ENCODE data around the gene AGAP2.
A peak's percentile ranks its signal among the peaks of the same experiment; 100 is the strongest.

The AGAP2 gene

DNA sequence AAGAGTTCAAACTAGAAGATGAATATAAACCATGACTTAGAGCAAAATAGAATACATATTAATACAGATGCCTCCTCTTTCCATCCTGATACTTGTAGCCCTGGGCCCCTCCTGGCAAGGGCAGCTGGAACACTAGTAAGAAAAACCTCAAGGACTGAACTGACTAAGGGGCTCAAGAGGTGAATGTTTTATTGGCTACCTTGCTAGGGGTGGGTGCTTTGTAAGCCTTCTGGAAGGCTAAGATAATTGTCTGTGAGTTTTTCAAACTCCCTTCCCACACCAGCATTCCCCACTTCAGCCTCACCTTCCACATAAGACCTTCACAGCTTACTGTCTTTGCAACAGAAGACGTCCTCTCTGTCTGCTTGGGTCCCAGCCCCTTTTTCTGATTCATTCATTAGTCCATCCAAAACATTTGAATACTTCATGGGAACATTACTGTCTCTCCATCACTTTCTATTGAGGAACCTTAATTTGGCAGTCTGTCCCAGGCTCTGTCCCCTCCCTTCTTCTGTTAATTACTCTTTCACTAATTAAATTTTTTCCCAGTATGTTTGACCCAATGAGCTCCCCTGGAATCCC is 15.3 kb upstream of the AGAP2 start:
- DNase-seq, result no peak

DNA sequence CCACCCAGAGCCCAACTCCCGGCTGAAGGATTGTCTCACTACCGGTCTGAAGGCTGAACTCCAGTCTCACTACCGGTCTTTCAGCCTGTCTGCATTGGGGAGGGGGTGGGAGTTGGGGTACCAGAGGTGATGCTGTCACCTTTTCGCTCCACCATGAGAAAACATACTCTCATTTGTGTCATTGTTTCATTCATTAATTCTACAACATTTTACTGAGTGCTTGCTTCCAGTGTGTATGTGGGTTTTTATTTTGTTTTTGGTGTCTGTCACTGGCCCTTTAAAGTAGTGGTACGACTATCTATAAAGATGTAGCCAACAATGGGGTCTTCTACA is 14.1 kb upstream of the AGAP2 start:
- DNase-seq, result no peak

DNA sequence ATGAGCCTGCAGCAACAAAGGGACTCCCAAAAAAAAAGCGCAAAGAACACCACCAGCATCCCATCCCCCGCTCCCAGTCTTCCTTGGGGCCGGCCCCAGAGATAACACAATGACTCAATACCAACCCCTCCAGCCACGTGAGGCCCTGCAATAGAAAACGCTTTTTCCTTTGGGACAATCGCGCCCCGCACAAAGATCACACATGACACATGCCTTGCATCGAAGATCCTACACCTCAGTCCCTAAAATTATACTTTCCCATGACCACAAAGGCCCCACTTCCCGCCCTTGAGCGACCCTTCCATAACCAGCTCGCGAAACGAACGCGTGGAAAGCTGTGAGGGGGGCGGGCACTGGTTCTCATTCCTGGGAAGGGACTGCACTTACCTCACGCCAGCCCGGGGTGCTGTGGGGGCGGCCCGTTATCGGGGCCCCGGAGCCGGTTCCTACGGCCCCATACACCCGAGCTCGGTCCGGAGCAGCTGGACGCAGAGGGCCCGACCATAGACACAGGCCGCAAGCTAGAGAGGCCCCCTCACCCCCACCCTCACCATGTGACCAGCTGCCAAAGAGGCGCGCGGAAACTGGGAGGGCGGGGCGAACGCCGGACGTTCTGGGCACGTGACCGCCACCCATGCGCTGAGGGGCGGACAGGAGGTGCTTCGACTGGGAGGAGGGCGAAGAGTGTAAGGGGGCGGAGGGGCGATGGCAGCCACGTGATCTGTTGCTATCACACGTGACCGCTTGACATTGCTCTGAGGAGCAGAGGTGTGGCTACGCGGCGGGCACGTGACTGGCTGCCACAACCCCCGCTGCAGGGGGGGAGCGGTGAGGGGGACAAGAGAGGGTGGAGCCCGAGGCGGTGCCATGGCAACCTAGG is 13.5 kb upstream of the AGAP2 start, which contains the start of gene CDK4:
TSS of gene CDK4 (minus strand) at position 523 of the 880 bp plus-strand sequence. CDS start 593 bp downstream, outside the sequence.
- DNase-seq, result peak; percentile 92

DNA sequence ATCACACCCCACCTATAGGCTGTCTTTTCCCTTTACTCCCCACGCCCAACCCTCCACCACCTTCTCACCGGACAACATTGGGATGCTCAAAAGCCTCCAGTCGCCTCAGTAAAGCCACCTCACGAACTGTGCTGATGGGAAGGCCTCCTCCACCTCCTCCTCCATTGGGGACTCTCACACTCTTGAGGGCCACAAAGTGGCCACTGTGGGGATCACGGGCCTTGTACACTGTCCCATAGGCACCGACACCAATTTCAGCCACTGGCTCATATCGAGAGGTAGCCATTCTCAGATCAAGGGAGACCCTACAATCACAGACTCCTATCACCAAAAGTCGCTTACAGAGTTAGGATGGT is 12.9 kb upstream of the AGAP2 start:
- peak; percentile 32 for DNase-seq

DNA sequence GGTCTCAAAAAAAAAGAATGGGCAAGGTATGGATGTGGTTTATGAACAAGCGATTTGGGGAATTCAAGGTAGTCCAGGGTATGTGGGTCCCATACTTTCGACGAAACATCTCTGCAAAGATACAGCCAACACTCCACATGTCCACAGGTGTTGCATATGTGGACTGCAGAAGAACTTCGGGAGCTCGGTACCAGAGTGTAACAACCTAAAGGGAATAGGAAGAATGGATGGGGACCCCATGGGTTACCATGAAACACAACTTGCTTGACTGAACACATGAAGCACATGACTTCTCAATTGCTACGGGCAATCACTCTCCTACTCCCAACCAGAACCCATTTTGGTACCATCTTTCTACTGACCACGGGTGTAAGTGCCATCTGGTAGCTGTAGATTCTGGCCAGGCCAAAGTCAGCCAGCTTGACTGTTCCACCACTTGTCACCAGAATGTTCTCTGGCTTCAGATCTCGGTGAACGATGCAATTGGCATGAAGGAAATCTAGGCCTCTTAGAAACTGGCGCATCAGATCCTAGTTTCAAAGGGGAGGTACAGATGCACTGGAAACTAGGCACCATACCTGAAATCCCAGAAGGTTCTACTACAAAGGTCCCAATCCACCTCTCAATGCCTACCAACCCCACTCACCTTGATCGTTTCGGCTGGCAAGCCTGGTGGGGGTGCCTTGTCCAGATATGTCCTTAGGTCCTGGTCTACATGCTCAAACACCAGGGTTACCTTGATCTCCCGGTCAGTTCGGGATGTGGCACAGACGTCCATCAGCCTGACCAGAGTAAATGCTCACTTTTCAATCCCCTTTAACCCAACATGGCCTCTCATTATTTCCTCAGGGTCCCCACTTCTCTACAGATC is 12.3 kb upstream of the AGAP2 start:
- no peak for DNase-seq

DNA sequence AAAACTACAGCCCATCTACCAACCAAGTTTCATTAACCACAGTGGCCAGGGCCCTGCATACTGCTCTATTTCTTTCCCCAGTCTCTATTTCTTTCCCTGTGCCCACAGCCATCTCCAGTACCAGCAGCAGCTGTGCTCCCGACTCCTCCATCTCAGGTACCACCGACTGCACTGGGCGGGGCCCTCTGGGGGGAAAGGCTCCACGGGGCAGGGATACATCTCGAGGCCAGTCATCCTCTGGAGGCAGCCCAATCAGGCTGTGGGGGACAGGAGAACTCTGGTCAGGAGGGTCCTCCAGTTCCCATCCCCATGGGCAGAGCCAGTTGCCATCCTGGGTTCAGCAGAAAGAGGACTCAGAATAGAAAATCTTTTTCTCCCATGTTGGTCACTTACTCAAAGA is 10.5 kb upstream of the AGAP2 start:
- no peak for DNase-seq

DNA sequence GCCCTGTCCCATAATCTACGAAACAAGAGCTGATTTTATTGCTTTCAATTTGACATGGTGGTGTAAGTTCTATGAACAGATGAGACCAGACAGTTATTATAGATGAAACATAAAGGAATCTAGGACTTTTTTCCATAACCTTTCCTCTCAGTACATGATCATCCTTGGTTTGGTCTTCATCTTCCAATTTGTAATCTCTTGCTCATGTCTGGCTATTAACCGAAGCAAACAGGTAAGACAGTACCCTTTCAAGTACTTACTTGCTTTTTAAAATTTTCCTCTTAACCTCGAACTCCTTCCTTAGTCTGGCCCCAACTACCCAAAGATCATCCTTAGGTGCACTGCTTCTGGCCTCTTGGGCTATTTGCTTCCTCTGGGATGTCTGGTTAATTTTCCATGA is 7.5 kb upstream of the AGAP2 start:
- no peak for DNase-seq

DNA sequence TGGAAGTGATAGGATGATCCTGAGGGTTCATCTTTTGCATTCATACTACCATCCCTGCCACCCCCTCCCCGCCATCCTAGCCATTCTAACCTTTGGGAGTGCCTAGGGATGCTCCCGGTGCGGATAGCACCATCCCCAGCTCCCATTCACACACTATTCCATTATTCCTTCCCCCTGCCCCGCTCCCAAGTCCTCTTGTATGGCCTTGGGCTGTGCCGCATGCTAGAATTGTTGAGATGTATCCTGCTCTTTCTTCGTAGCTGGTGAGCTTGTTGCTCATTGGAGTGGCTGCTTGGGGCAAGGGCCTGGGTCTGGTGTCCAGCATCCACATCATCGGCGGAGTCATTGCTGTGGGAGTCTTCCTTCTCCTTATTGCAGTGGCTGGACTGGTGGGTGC is 6.9 kb upstream of the AGAP2 start:
- no peak for DNase-seq

DNA sequence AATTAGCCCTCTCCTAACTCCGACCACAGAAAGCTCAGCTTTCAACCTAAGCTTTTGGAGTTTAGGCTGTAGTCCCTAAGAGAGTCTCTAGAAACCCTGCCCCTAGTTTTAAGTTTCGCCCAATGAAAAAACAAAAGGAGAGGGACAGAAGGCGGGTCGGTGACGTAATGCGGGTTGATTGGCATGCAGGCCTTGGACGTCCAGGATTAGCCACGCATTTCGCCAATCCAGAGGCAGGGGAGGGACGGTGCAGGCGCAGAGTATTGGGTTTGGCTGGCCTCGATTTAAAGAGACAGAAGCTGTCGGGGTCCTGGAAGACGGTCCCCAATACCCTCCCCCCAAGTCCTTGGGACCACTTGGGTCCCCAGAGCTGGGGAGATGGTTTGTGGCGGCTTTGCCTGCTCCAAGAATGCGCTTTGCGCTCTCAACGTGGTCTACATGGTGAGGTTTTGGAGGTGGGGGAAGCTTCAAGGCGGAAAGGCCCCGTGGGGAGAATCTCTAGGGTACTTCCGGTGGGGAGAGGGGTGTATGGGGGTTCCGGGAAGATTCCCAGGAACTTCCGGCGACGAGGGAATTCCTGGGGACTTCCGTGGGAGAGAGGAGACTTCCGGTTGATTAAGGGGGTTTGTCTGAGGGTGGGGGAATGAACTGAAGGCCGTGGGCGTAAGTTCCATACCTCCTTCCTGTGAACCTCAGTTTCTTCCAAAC is 6.4 kb upstream of the AGAP2 start, which contains the start of gene TSPAN31:
TSS of gene TSPAN31 (plus strand) at position 263 of the 708 bp plus-strand sequence. CDS start at position 379, 116 bp downstream.
- DNase-seq, result peak; percentile 83

DNA sequence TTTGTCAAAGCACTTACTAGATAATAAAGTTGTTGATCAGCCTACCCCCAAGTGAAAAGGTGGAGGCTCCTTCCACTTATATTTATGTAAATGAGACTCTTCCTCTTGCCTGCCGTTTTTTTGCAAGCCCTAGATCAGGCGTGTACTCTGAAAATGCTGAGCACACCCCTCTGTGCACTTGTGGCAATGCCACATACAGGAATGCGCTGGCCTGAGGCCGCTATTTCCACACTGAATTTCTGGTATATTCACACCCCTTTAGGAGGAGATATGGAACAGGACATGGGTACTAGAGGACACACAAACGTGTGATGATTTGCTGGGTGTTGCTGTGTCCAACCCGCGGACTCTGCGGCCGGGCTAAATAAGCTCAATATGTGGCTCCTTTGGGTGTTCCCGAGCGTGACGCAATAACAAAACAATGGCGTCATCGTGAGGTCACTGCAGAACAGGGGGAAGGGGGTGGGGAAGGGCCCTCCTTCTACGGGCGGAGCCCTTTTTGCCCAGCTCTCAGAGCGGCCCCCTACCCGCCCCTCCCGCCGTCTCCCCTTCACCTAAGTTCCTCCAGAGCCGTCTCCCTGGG is 5.7 kb upstream of the AGAP2 start:
- peak; percentile 80 for DNase-seq

DNA sequence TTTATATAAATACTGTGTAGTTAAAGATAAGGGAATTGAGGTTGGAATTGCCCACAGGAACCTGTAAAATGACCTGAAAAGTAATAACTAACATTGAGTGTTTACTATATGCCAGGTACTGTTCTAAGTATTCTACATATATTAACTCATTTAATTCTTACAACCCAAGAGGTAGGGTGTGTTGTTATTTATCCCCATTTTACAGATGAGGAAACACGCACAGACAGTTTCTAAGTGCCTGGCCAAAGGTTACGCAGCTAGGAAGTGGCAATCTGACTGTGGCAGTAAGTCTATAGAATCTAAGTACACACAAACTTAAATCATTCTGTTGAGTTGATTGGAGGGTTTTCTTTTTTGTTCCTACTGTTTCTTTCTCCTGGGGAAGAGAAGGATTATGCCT is 5.2 kb upstream of the AGAP2 start:
- no peak for DNase-seq

DNA sequence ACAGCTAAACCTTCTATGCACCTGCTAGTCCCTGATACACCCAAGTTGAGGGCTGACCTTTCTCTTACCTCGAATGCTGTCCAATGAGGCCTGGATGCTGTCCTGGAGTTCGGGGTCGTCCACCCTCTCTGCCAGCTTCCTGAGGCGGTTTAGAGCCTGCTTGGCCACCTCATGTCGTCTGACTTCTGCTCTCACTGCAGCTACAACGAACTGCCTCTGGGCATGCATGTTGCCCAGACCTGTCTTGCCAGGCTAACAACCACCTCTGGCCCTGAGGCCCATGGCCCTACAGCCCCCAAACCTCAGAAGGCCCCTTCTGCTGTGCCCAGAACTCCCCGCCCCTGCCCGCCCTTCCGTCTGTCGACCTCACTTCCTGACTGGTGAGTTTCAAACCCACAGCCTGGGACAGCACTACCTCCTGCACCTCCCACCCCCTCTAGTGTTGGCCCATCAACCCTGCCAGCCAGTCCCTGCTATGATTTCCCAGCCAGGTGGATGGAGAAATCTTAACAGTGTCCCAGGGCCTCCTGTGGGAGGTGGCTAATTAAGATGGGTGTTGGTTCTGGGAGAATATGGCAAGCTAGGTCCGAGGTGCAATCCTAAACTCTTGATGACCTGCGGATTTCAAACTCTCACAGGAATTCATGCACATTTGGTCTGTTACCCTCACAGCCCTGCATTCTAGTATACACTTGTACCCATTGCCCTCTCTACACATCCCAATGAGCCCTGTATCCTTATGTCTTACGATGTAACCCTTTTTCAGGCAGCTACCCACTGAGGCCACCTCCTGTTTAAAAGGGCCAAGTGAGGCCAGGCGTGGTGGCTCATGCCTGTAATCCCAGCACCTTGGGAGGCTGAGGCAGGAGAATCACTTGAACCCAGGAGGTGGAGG is 3.5 kb upstream of the AGAP2 start:
- no peak for DNase-seq

DNA sequence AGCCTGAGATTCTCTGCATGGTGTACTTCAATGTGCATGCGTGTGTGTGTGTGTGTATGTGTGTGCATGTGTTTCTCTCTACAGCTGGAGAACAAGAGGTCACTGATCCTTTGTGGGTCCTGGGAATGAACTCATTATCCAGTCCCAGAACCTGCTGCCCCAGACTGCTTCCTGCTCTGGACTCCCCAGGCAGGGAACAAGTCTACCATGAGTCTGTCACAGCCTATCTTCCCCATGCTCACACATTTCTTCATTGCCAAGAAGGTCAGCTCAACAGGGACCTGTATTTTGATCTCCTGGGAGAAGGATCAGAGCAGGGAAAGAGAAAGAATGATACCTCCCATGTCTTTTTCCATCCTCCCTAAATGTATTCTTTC is 2.9 kb upstream of the AGAP2 start:
- no peak for DNase-seq

DNA sequence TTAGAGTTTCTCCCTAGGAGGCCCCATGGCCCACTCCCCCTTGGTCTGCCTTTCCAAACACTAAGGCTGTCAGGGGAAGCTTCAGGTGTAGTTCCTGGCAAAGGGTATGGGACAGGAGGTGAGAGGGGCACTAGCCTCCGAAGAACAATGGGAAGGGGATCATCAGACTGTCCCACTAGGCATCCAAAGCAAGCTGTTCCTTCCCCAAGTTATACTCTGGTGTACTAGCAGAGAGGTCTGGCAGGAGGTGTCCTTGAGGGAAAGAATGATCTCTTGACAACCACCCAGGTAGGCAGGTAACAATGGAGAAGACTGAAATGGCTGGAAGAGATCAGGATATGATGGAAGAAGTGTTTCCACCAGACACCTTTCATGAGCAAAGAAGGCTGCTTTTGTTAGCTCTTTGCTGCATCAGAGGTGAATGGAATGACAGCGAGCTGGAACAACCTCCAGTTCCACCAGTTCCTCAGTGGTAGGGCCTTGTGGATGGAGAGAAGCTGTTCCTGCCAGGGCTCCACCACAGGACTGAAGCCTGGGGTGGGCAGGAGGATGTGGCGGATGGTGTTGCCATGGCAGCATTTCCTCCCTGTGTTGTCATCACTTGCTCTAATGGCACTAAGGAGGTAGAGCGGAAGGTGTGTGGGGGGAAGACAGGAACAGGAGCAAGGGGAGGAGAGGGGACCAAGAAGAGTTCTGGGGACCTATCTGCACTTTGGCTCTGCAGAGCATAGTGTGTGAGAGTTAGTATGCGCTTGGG is 2.3 kb upstream of the AGAP2 start:
- DNase-seq, result no peak

DNA sequence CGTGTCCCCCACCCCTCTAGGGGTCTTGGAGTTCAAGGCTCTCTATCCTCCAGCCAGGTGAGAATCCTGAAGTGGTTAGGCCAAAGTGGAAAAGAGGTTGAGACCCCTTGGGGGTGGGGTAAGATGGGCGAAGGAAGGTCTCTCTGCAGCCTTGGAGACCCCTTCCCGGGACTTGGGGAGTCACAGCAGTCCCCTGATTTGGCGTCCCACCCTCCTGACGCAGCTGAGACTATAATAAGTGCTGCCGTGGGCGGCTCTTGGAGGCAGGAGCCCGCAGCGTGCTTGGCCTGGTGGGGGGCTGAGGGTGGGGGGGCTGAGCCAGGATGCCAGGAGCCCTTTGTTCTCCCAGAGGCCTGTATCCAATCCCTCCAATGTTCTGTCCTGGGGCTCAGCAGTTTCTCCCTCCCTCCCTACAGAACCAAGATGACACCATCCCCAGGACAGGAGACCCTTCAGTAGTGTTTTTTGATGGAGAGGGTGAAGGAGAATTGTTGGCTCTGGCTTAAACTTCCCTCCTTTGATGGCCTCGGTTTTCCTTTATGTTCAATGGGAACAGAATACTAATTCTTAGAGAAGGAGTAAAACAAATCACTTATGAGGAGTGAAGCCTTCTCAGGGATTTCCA is 1.5 kb upstream of the AGAP2 start:
- DNase-seq, result no peak

DNA sequence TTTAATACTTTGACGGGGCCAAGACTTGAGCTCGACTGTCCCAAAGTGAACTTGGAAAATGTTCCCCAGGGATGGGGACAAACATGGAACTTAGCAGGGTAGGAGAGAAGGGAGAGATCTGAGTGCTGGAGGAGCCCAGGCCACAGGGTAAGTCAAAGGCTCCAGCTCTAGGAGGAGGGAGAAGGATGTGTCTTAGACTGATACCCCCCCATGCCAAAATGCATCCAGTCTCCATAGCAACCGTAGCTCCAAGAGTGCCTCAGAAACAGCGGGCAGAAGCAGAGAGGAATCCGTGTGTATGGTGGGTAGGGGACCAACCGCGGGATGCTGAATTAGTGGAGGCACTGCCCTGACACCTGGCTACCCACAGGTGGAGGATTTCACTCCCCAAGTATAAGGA is 845 bp upstream of the AGAP2 start:
- DNase-seq, result no peak

DNA sequence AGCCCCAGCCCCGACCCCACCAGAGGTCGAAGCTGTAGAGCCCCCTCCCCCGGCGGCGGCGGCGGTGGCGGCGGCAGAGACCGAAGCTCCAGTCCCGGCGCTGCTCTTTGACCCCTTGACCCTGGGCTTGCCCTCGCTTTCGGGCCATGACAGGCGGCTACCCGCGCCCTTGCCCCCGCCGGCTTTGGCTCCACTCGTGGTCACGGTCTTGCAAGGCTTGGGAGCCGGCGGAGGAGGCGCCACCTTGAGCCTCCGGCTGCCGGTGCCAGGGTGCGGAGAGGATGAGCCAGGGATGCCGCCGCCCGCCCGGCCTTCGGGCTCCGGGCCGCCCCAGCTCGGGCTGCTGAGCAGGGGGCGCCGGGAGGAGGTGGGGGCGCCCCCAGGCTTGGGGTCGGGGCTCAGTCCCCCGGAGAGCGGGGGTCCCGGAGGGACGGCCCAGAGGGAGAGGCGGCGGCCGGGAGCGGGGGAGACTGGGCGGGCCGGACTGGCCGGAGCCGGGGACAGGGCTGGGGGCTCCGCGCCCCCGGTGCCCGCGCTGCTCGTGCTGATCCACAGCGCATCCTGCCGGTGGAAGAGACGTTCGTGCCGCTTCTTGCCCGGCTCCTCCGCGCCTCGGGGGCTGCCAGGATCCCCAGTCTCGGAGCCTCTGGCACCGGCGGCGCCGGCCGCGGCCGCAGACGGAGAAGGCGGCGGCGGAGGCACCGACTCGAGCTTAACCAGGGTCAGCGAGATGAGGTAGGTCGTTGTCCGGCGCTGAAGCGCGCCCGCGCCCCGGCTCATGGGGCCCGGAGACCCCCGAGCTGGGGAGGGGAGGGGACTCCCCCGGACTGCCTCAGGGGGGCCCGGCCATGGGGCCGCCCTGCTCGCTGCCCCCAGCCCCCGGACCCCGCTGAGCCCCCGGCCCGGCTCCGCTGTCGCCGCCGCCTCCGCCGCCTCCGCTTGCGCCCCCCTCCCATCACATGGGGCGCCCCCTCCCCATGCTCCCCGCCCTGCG is 778 bp downstream of the AGAP2 start:
- DNase-seq, result peak; percentile 61

DNA sequence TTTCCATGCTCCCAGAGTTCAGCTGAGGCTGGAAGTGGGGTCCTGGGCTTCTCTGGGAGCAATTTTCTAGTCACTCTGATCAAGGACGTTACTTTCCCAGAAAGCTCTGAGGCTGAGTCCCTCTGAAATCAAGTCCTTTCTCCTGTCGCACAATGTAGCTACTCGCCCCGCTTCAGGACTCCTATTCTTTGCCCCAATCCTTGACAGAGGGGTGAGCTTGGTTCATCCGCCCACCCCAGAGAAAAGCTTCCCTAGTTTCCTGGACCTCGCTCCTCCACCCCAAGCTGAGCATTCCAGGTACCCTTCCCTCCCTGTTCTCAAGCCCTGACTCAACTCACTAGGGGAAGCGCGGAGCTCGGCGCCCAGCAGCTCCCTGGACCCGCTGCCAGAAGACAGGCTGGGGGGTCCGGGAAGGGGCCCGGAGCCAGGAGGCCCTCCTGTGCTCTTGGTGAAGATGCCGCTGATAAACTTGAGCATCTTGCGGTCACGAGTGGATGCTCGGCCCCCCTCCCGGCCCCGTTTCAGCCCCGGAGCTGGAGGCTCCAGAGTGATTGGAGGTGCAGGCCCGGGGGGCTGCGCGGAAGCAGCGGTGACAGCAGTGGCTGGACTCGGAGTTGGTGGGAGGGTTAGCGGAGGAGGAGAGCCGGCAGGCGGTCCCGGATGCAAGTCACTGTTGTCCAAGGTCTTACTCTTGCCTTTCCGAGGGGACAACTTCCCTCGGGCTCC is 1.6 kb downstream of the AGAP2 start:
- DNase-seq, result peak; percentile 36

Data from right kidney (tissue), 1 donor.